Ishikawa (cell line): Measurements from ENCODE around the gene C11orf65.

ENCODE experiments used
- CEBPB ChIP-seq: IDR thresholded peaks from 2 replicates; pipeline ENCODE4 v1.6.1; 2012
- CREB1 ChIP-seq: IDR thresholded peaks from 2 replicates; pipeline ENCODE4 v1.6.1; 2012; ENCODE audit warnings: low read depth
- EP300 ChIP-seq: IDR thresholded peaks from 2 replicates; pipeline ENCODE4 v1.6.1; 2012; ENCODE audit warnings: borderline replicate concordance
- FOXM1 ChIP-seq: IDR thresholded peaks from 2 replicates; pipeline ENCODE4 v1.6.1; 2012; ENCODE audit warnings: low read depth, borderline replicate concordance
- MAX ChIP-seq: IDR thresholded peaks from 2 replicates; pipeline ENCODE4 v1.6.1; 2012
- NFIC ChIP-seq: IDR thresholded peaks from 2 replicates; pipeline ENCODE4 v1.6.1; 2012
- RAD21 ChIP-seq: IDR thresholded peaks from 2 replicates; pipeline ENCODE4 v1.6.1; 2012; ENCODE audit warnings: low read depth
- REST ChIP-seq: IDR thresholded peaks from 2 replicates; pipeline ENCODE4 v1.6.1; 2012; ENCODE audit warnings: low read depth, mild to moderate bottlenecking
- TAF1 ChIP-seq: IDR thresholded peaks from 2 replicates; pipeline ENCODE4 v1.6.1; 2012; ENCODE audit warnings: low read depth, mild to moderate bottlenecking
- TCF12 ChIP-seq: IDR thresholded peaks from 2 replicates; pipeline ENCODE4 v1.6.1; 2012; ENCODE audit warnings: low read depth
- YY1 ChIP-seq: IDR thresholded peaks from 2 replicates; pipeline ENCODE4 v1.6.1; 2012; ENCODE audit warnings: low read depth

GRCh38 chr11:108392353-108392752 is 75.0 kb downstream of the C11orf65 start:
- TF ChIP-seq FOXM1 (no peak), REST (no peak), CREB1 (no peak), CEBPB (no peak), YY1 (no peak), RAD21 (no peak), NFIC (no peak), TAF1 (no peak), MAX (no peak), EP300 (no peak), TCF12 (no peak)
